Transverse colon (tissue), 3 donors: ENCODE results near the gene ANKFN1.

Source experiments
- POLR2A ChIP-seq: fragments of 450-650 bp; IDR thresholded peaks from one replicate; pipeline ENCODE4 v1.6.1; 2016; ENCODE audit warnings: antibody characterized with exemption, mild to moderate bottlenecking, moderate library complexity
- POLR2AphosphoS5 ChIP-seq, 3 donors: sonication (generic); formaldehyde crosslinking; IDR thresholded peaks; one replicate each; pipeline ENCODE4 v1.6.1; 2016; ENCODE audit warnings: antibody characterized with exemption in 3 of 3

DNA sequence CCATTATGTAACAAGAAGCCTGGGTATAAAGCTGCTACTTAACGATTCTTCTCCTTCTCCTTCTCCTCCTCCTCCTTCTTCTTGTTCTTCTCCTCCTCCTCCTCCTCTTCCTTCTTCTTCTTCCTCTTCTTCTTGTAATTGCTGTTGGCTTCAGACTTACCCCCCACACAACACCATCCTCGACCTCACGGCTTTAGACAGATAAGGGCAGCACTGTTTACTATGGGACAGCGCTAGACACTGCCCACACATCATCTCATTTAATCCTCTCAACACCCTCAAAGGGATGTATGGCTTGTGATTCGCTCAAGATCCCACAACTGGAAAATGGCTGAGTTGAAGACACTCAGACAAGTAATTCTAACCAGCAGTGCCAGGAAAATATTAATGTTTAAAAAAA is 379.7 kb downstream of the ANKFN1 start:
- TF ChIP-seq POLR2A: no peak
- TF ChIP-seq POLR2AphosphoS5 (IDR thresholded peaks at IDR 0.05): no peak
